Stimulated activated CD4-positive, alpha-beta T cell treated with anti-CD3 and anti-CD28 coated beads, Interleukin-2, amount 100 ng/mL, for 24 hours (primary cell): Measurements from ENCODE around the gene OR2C1.

Experiments
- DNase-seq, 2 donors: peaks; one replicate each; pipeline ENCODE4 v3.0.0-alpha.2; 2020

The OR2C1 gene

DNA sequence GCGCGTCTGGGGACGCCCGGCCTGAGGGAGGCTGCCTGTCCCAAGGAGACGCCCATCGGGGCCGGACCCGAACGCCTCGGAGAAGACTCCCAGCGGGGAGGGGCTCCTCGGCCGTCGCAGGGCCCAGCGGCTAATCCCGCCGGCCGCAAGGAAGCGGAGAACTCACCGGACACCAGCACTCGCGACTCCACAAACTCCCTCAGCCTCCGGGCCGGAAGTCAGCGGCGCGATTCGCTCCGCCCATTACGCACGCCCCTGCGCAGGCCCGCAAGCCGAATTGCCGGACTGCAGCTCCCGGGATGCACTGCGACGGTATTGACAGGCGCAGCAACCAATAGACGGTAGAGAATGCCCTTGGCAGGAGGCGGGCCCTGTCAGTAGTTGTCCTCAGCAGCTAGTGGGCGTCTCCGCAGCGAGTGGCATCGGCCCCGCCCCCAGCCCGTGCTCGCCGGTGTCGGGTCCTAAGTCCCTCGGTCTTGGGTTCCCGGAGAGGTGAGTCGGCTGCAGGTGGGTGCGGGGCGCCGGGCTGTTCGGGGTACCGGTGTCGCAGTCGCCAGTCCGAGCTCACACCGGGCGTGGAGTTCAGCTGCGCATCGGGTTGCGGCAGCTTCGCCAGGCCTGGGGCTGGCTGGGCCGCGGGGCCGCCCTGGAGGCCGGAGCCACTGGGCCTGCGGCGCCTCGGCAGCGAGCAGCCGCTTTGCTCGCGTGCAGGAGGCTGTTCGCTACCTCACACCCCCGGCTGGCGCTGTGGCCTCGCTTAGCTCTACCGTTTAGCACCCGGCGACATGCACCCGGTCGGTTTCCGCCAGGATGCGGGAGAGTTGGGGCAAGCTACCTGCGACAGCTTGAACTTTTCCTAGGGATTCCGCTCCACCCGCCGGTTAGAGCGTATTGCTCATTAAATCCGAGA is 45.3 kb downstream of the OR2C1 start, which contains the start of the genes ZNF174 and ZSCAN32:
Gene ZNF174 (plus strand): TSS at position 437 of the 910 bp plus-strand sequence. CDS start 790 bp downstream, outside the sequence.
Gene ZSCAN32 (minus strand): TSS at position 226 of the 910 bp plus-strand sequence. CDS start 3,447 bp downstream, outside the sequence.
- DNase-seq: peak; percentile 98 to 99

DNA sequence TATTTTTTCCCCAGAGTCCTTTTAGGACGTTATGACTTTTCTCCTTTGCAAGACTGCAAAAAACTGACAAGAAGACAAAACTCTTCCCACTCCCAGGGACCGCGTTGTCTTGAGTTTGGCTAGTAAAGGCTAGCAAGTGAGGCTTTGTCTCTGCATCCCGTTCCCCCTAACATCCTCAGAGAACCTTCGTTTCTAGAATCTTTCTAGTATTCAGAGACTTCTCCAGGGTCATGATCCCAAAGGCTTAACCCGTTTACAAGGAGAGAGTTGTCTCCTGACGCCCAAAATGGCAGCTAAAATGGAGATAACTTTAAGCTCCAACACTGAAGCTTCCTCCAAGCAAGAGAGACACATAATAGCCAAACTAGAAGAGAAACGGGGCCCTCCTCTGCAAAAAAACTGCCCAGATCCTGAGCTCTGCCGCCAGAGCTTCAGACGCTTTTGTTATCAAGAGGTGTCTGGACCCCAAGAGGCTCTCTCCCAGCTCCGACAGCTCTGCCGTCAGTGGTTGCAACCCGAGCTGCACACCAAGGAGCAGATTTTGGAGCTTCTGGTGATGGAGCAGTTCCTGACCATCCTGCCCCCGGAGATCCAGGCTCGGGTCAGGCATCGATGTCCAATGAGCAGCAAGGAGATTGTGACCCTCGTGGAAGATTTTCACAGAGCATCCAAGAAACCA is 46.2 kb downstream of the OR2C1 start:
- no peak for DNase-seq
